ENCODE data around the gene IQSEC1. TPM values are rescaled to one million over a fixed set of nuclear protein-coding genes. Genes with fewer than 3 reads are reported as not detected.

IQSEC1 gene
- polyA plus RNA-seq, 4 donors = 1.1 to 24.8 (median 7.8) TPM

- peak; percentile 12 to 31 for DNase-seq
- Histone ChIP-seq H3K9me3 (ENCODE audit: control insufficient read depth in 2 of 2, insufficient read depth in 1 of 2, low read depth in 1 of 2, low read length in 1 of 2) (no peaks in the 10 kb centered on the region), H3K27me3 (ENCODE audit: control insufficient read depth in 3 of 3, insufficient read depth in 3 of 3, low read length in 3 of 3) (peaks cover 0 to 2% (median 0%) of the 10 kb centered on the region in 3 donors), H3K4me1 (ENCODE audit: control insufficient read depth in 3 of 3, insufficient read depth in 2 of 3, low read depth in 1 of 3, low read length in 2 of 3) (peaks cover 0 to 3% (median 0%) of the 10 kb centered on the region in 3 donors), H3K4me3 (ENCODE audit: low read depth in 1 of 3, low read length in 3 of 3) (no peak overlapping the region), H3K36me3 (ENCODE audit: control insufficient read depth in 3 of 3, insufficient read depth in 2 of 3, low read depth in 1 of 3, low read length in 3 of 3) (no peaks in the 10 kb centered on the region), H3K27ac (ENCODE audit: low read depth in 1 of 3, low read length in 2 of 3) (no peak overlapping the region)
- no peak for FAIRE-seq
- 15 to 21% (median 21%) methylated on average over 8 of the region's 8 CpGs for WGBS, 3 donors
Observed at GRCh38 chr3:13110678-13111116, 37.5 kb upstream of the IQSEC1 start.

DNA sequence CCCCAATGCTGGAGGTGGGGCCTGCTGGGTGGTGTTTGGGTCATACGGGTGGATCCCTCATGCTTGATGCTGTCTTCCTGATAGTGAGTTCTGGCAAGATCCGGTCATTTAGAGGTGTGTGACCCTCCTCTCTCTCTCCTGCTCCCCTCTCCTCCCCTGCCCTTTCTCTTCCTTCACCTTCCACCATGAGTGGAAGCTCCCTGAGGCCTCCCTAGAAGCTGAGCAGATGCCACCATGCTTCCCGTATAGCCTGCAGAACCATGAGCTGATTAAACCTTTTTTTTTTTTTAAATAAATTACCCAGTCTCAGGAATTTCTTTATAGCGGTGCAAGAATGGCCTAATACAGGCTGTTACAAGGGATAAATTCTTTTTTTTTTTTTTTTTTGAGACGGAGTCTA is 36.3 kb upstream of the IQSEC1 start:
- no peaks in the 10 kb centered on the region for H3K9me3 ChIP-seq (ENCODE audit: control insufficient read depth in 2 of 2, insufficient read depth in 1 of 2, low read depth in 1 of 2, low read length in 1 of 2)
- no peaks in the 10 kb centered on the region for H3K36me3 ChIP-seq (ENCODE audit: control insufficient read depth in 3 of 3, insufficient read depth in 2 of 3, low read depth in 1 of 3, low read length in 3 of 3)
- no peak overlapping the region for H3K4me3 ChIP-seq (ENCODE audit: low read depth in 1 of 3, low read length in 3 of 3)
- peaks cover 0 to 4% (median 0%) of the 10 kb centered on the region in 3 donors for H3K27me3 ChIP-seq (ENCODE audit: control insufficient read depth in 3 of 3, insufficient read depth in 3 of 3, low read length in 3 of 3)
- WGBS, 3 donors = 77 to 98% (median 90%) methylated on average over 4 to 5 of the region's 5 CpGs
- H3K27ac ChIP-seq (ENCODE audit: low read depth in 1 of 3, low read length in 2 of 3) = no peak overlapping the region
- FAIRE-seq = no peak
- H3K4me1 ChIP-seq (ENCODE audit: control insufficient read depth in 3 of 3, insufficient read depth in 2 of 3, low read depth in 1 of 3, low read length in 2 of 3) = peaks cover 0 to 3% (median 0%) of the 10 kb centered on the region in 3 donors
- DNase-seq = no peak

DNA sequence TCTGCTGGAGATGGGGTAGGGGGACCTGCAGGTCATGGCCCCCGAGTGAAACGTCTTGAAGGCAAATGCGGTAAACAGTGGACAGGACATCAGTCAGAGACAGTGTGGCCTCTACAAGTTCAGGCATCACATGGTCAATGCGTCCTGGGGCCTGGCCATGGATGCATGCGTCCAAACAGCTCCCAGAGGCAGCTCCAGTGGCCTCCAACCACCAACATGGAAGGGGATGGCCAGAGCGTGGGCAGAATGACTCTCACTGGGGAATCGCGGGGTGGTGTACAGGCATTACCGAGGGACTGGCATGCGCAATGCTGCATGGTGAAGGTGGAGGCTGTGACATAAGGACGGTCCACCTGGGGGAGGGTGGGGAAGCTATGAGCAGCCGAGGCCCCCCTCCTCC is 35.6 kb upstream of the IQSEC1 start:
- H3K4me3 ChIP-seq (ENCODE audit: low read depth in 1 of 3, low read length in 3 of 3) = no peak overlapping the region
- peaks cover 0 to 3% (median 0%) of the 10 kb centered on the region in 3 donors for H3K4me1 ChIP-seq (ENCODE audit: control insufficient read depth in 3 of 3, insufficient read depth in 2 of 3, low read depth in 1 of 3, low read length in 2 of 3)
- H3K27me3 ChIP-seq (ENCODE audit: control insufficient read depth in 3 of 3, insufficient read depth in 3 of 3, low read length in 3 of 3) = peaks cover 0 to 3% (median 0%) of the 10 kb centered on the region in 3 donors
- no peak for FAIRE-seq
- no peaks in the 10 kb centered on the region for H3K36me3 ChIP-seq (ENCODE audit: control insufficient read depth in 3 of 3, insufficient read depth in 2 of 3, low read depth in 1 of 3, low read length in 3 of 3)
- H3K9me3 ChIP-seq (ENCODE audit: control insufficient read depth in 2 of 2, insufficient read depth in 1 of 2, low read depth in 1 of 2, low read length in 1 of 2) = no peaks in the 10 kb centered on the region
- no peak for DNase-seq
- H3K27ac ChIP-seq (ENCODE audit: low read depth in 1 of 3, low read length in 2 of 3) = no peak overlapping the region
- WGBS, 3 donors = 89 to 93% (median 89%) methylated on average over 12 of the region's 12 CpGs

DNA sequence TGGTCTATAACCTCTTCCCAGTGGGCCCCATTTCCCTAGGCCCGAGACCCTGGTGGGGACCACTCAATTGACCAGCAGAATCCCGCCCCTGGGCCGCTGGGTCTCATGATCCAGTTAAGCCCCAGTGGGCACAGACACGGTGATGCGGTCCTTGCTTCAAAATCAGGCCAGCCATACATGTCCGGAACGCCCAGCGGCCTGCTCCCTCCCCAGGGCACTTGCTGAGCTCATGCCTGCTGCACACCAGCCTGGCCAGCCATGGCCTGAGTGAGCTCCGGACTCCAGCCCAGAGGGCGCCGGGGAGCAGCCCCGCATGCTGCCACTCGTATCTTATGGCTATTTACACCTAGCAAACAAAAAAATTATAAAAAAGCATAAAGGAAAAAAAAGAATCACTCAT is 34.4 kb upstream of the IQSEC1 start:
- FAIRE-seq = no peak
- WGBS, 3 donors = 70 to 77% (median 77%) methylated on average over 13 of the region's 13 CpGs
- peaks cover 0 to 2% (median 0%) of the 10 kb centered on the region in 3 donors for H3K27me3 ChIP-seq (ENCODE audit: control insufficient read depth in 3 of 3, insufficient read depth in 3 of 3, low read length in 3 of 3)
- no peak for DNase-seq
- no peak overlapping the region for H3K27ac ChIP-seq (ENCODE audit: low read depth in 1 of 3, low read length in 2 of 3)
- peaks cover 0 to 3% (median 0%) of the 10 kb centered on the region in 3 donors for H3K4me1 ChIP-seq (ENCODE audit: control insufficient read depth in 3 of 3, insufficient read depth in 2 of 3, low read depth in 1 of 3, low read length in 2 of 3)
- no peaks in the 10 kb centered on the region for H3K36me3 ChIP-seq (ENCODE audit: control insufficient read depth in 3 of 3, insufficient read depth in 2 of 3, low read depth in 1 of 3, low read length in 3 of 3)
- no peaks in the 10 kb centered on the region for H3K9me3 ChIP-seq (ENCODE audit: control insufficient read depth in 2 of 2, insufficient read depth in 1 of 2, low read depth in 1 of 2, low read length in 1 of 2)
- no peak overlapping the region for H3K4me3 ChIP-seq (ENCODE audit: low read depth in 1 of 3, low read length in 3 of 3)

DNA sequence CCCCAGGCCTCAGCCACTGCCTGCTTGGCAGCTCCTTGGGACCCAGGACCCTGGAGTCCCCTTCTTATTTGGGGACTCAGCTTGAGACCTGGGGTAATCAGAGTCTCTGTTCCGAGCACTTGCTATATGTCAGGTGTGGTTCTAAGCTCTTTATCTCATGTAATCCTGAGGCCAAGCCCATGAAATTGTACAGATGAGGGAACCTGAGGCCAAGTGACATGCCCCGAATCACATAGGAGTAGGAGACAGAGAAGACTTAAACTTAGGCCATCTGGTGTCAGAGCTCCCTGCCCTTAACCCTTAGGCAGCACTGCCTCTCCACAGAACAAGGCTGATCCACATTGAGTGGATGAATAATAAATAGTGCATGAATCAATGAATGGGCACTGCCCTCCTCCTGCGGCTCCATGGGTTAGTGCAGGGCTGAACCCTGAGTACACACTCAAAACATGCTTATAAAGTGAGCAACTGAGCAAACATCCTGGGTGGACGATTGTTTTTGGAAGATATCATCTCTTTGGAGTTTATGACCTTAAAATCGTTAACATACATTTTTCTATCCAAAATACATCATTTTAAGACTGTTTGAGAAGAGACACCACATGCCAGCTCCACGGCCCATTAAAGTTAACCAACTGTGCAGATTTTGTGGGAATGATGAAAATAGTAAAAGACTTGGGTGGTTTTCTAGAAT is 33.2 kb upstream of the IQSEC1 start:
- Histone ChIP-seq H3K27me3 (ENCODE audit: control insufficient read depth in 3 of 3, insufficient read depth in 3 of 3, low read length in 3 of 3) (peaks cover 0 to 2% (median 0%) of the 10 kb centered on the region in 3 donors), H3K9me3 (ENCODE audit: control insufficient read depth in 2 of 2, insufficient read depth in 1 of 2, low read depth in 1 of 2, low read length in 1 of 2) (no peaks in the 10 kb centered on the region), H3K4me1 (ENCODE audit: control insufficient read depth in 3 of 3, insufficient read depth in 2 of 3, low read depth in 1 of 3, low read length in 2 of 3) (peaks cover 0 to 3% (median 0%) of the 10 kb centered on the region in 3 donors), H3K4me3 (ENCODE audit: low read depth in 1 of 3, low read length in 3 of 3) (no peak overlapping the region), H3K27ac (ENCODE audit: low read depth in 1 of 3, low read length in 2 of 3) (no peak overlapping the region), H3K36me3 (ENCODE audit: control insufficient read depth in 3 of 3, insufficient read depth in 2 of 3, low read depth in 1 of 3, low read length in 3 of 3) (no peaks in the 10 kb centered on the region)
- no peak for DNase-seq
- 47 to 68% (median 60%) methylated on average over 6 of the region's 6 CpGs for WGBS, 3 donors
- no peak for FAIRE-seq

GRCh38 chr3:13105896-13106250 is 32.6 kb upstream of the IQSEC1 start:
- WGBS, 3 donors = 74 to 87% (median 83%) methylated on average over 5 of the region's 5 CpGs
- DNase-seq (no peak), FAIRE-seq (no peak)

DNA sequence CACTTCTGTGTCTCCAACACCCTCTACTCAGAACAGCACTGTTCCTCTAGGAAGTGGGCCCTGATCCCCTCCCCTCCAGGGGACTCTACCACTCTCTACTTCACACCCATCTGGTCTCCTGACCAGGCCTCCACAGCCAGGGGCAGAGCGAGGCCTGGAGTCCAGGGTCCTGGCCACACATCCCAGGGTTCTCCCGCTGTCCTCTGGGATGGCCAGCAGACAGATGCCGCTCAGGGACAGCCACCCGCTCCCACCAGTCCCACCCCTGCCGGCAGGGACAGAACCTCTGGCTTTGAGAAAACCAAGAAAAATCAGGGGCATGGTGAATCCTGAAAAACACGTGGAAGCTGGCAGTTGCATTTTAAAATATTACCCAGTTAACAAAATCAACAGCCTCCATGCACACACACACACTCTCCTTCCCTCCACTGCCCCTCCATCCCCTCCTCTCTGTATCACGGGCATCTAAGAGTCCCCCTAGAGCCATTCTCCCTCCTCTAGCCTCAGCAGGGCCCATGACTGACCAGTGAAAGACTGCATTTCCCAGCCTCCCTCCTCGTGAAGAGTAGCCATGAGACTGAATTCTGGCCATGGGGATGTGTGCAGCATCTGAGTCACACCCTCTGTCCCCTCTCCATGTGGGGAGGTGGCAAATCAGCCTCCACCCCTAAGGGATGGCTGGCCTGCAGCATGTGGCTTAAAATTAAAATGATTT is 32.1 kb upstream of the IQSEC1 start:
- WGBS, 3 donors = 75 to 87% (median 87%) methylated on average over 8 of the region's 8 CpGs
- H3K4me1 ChIP-seq (ENCODE audit: control insufficient read depth in 3 of 3, insufficient read depth in 2 of 3, low read depth in 1 of 3, low read length in 2 of 3) = no peaks in the 10 kb centered on the region
- FAIRE-seq (no peak), DNase-seq (no peak)
- peaks cover 0 to 2% (median 0%) of the 10 kb centered on the region in 3 donors for H3K27me3 ChIP-seq (ENCODE audit: control insufficient read depth in 3 of 3, insufficient read depth in 3 of 3, low read length in 3 of 3)
- H3K27ac ChIP-seq (ENCODE audit: low read depth in 1 of 3, low read length in 2 of 3) = no peak overlapping the region
- H3K36me3 ChIP-seq (ENCODE audit: control insufficient read depth in 3 of 3, insufficient read depth in 2 of 3, low read depth in 1 of 3, low read length in 3 of 3) = no peaks in the 10 kb centered on the region
- no peaks in the 10 kb centered on the region for H3K9me3 ChIP-seq (ENCODE audit: control insufficient read depth in 2 of 2, insufficient read depth in 1 of 2, low read depth in 1 of 2, low read length in 1 of 2)
- H3K4me3 ChIP-seq (ENCODE audit: low read depth in 1 of 3, low read length in 3 of 3) = no peak overlapping the region

More at GRCh38 chr3:13105896-13106250, 32.6 kb upstream of the IQSEC1 start:
- Histone ChIP-seq H3K27me3 (ENCODE audit: control insufficient read depth in 3 of 3, insufficient read depth in 3 of 3, low read length in 3 of 3) (peaks cover 0 to 2% (median 0%) of the 10 kb centered on the region in 3 donors), H3K36me3 (ENCODE audit: control insufficient read depth in 3 of 3, insufficient read depth in 2 of 3, low read depth in 1 of 3, low read length in 3 of 3) (no peaks in the 10 kb centered on the region), H3K9me3 (ENCODE audit: control insufficient read depth in 2 of 2, insufficient read depth in 1 of 2, low read depth in 1 of 2, low read length in 1 of 2) (no peaks in the 10 kb centered on the region), H3K4me3 (ENCODE audit: low read depth in 1 of 3, low read length in 3 of 3) (no peak overlapping the region), H3K4me1 (ENCODE audit: control insufficient read depth in 3 of 3, insufficient read depth in 2 of 3, low read depth in 1 of 3, low read length in 2 of 3) (peaks cover 0 to 1% (median 0%) of the 10 kb centered on the region in 3 donors), H3K27ac (ENCODE audit: low read depth in 1 of 3, low read length in 2 of 3) (no peak overlapping the region)

- no peak overlapping the region for H3K4me3 ChIP-seq (ENCODE audit: low read depth in 1 of 3, low read length in 3 of 3)
- DNase-seq (no peak), FAIRE-seq (no peak)
Observed at GRCh38 chr3:13104511-13104910, 31.3 kb upstream of the IQSEC1 start.

More at GRCh38 chr3:13104511-13104910, 31.3 kb upstream of the IQSEC1 start:
- H3K27me3 ChIP-seq (ENCODE audit: control insufficient read depth in 3 of 3, insufficient read depth in 3 of 3, low read length in 3 of 3) = peaks cover 0 to 2% (median 0%) of the 10 kb centered on the region in 3 donors
- H3K9me3 ChIP-seq (ENCODE audit: control insufficient read depth in 2 of 2, insufficient read depth in 1 of 2, low read depth in 1 of 2, low read length in 1 of 2) = no peaks in the 10 kb centered on the region
- H3K4me1 ChIP-seq (ENCODE audit: control insufficient read depth in 3 of 3, insufficient read depth in 2 of 3, low read depth in 1 of 3, low read length in 2 of 3) = no peaks in the 10 kb centered on the region
- H3K36me3 ChIP-seq (ENCODE audit: control insufficient read depth in 3 of 3, insufficient read depth in 2 of 3, low read depth in 1 of 3, low read length in 3 of 3) = no peaks in the 10 kb centered on the region
- no peak overlapping the region for H3K27ac ChIP-seq (ENCODE audit: low read depth in 1 of 3, low read length in 2 of 3)
- WGBS, 3 donors = 79 to 85% (median 82%) methylated on average over 12 of the region's 12 CpGs

All from small intestine (tissue), 7 donors.